ENCODE data around the gene TMEM98. TPM values are rescaled to one million over a fixed set of nuclear protein-coding genes. Genes with fewer than 3 reads are reported as not detected.

TMEM98 gene
- total and polyA plus RNA-seq, 2 of the 8 experiments (the other 6 are each of a cell fraction or from before 2014, with no cell fraction given) = 86.1 to 232 TPM

- CTCF ChIA-PET (ENCODE audit: partially characterized antibody) = interaction anchor here (1.0 to 1.2 kb wide), 2 partner anchors 8 to 13 kb away, joined by 3 read pairs; no protein-coding TSS in a partner anchor
Measured at GRCh38 chr17:32949181-32949580, 21.2 kb downstream of the TMEM98 start.

More at GRCh38 chr17:32949181-32949580, 21.2 kb downstream of the TMEM98 start:
- no peak overlapping the region for H2BK120ac ChIP-seq (replicated peaks; ENCODE audit: low read depth, low read length)
- H3K79me2 ChIP-seq (ENCODE audit: control insufficient read depth in 1 of 2, insufficient read depth in 2 of 2, low read length in 2 of 2) = no peaks in the 10 kb centered on the region
- no peaks in the 10 kb centered on the region for H3K79me1 ChIP-seq (ENCODE audit: low read depth, low read length)
- no peaks in the 10 kb centered on the region for H4K20me1 ChIP-seq (replicated peaks in 1 of 2; ENCODE audit: control insufficient read depth in 1 of 2, insufficient read depth in 2 of 2, low read length in 2 of 2)
- no peak overlapping the region for H2BK20ac ChIP-seq (ENCODE audit: low read length)
- no peaks in the 10 kb centered on the region; a peak in 1 of 7 replicates for H3K27me3 ChIP-seq (replicated peaks in 1 of 4; ENCODE audit: control insufficient read depth in 3 of 4, extremely low read depth in 1 of 4, insufficient read depth in 3 of 4, low read length in 3 of 4)
- no peak overlapping the region for H2AFZ ChIP-seq (ENCODE audit: low read length)
- H3K4ac ChIP-seq (replicated peaks; ENCODE audit: insufficient read length, low read depth, low read length) = no peak overlapping the region
- H4K91ac ChIP-seq (replicated peaks; ENCODE audit: insufficient read length, low read length) = no peak overlapping the region
- TF ChIP-seq HDAC6 (IDR thresholded peaks at IDR 0.05; ENCODE audit: low read depth, low read length) (no peak), SIN3A (conservative IDR thresholded peaks at IDR 0.05 in 1 of 2, IDR thresholded peaks at IDR 0.05 in 1 of 2; ENCODE audit: low read depth in 1 of 2, low read length in 2 of 2) (no peak), KDM1A (IDR thresholded peaks at IDR 0.05; ENCODE audit: borderline replicate concordance, low read length) (no peak), EGR1 (IDR thresholded peaks at IDR 0.05; ENCODE audit: borderline replicate concordance, low read depth, low read length) (no peak), TAF7 (optimal IDR thresholded peaks at IDR 0.05; ENCODE audit: borderline replicate concordance, low read depth, low read length) (no peak), KDM5A (IDR thresholded peaks at IDR 0.05; ENCODE audit: low read length) (no peak), SUZ12 (IDR thresholded peaks at IDR 0.05; ENCODE audit: low read length) (no peak), CBX5 (IDR thresholded peaks at IDR 0.05; ENCODE audit: low read depth, low read length) (no peak), SP2 (IDR thresholded peaks at IDR 0.05; ENCODE audit: low read length) (no peak), JUND (IDR thresholded peaks at IDR 0.05; ENCODE audit: low read length) (no peak)
- no peak overlapping the region for H3K18ac ChIP-seq (ENCODE audit: extremely low read depth, low read length)
- no peak overlapping the region for H3K4me2 ChIP-seq (ENCODE audit: insufficient read depth in 1 of 2, low read depth in 2 of 2, low read length in 2 of 2)
- DNase-seq (ENCODE audit: low read depth in 1 of 2, low spot score in 2 of 2) (no peak), FAIRE-seq (no peak)
- WGBS, 2 experiments (ENCODE audit: extremely low coverage in 1 of 2, insufficient coverage in 1 of 2, insufficient read length in 1 of 2, insufficient replicate concordance in 2 of 2, low coverage in 1 of 2, low lambda C conversion rate in 2 of 2, missing lambda C conversion rate in 1 of 2) = 94% methylated on average over 7 of the region's 7 CpGs; no CpG with 5 or more reads in 1 of the 2 experiments
- H2BK12ac ChIP-seq (ENCODE audit: low read depth, low read length) = no peak overlapping the region
- H3K56ac ChIP-seq (replicated peaks; ENCODE audit: insufficient read length, low read depth, low read length) = no peak overlapping the region
- H4K8ac ChIP-seq (ENCODE audit: extremely low read depth, insufficient read depth, low read length) = no peak overlapping the region
- no peaks in the 10 kb centered on the region for H3K9me3 ChIP-seq (ENCODE audit: insufficient read depth in 2 of 2, low read depth in 1 of 2, low read length in 1 of 2)
- POLR2A ChIA-PET (ENCODE audit: partially characterized antibody) = interaction anchor here (2.0 kb wide), 1 partner anchor 13 kb away, joined by 5 read pairs; no protein-coding TSS in a partner anchor
- H3K4me1 ChIP-seq (replicated peaks in 1 of 4; ENCODE audit: control insufficient read depth in 3 of 4, insufficient read depth in 4 of 4, low read length in 3 of 4) = no peaks in the 10 kb centered on the region
- H4K5ac ChIP-seq (ENCODE audit: insufficient read length, low read depth, low read length) = no peak overlapping the region
- H2BK5ac ChIP-seq (ENCODE audit: low read depth, low read length) = no peak overlapping the region
- no peak overlapping the region for H3K9ac ChIP-seq (replicated peaks in 1 of 4; ENCODE audit: extremely low read depth in 1 of 4, low read depth in 3 of 4, low read length in 3 of 4)
- no peak overlapping the region for H3K4me3 ChIP-seq (ENCODE audit: extremely low read depth in 1 of 4, insufficient read depth in 2 of 4, low read depth in 3 of 4, low read length in 4 of 4)
- H2BK15ac ChIP-seq (ENCODE audit: low read length) = no peak overlapping the region
- no peak overlapping the region for H3K23ac ChIP-seq (ENCODE audit: insufficient read length)
- H3K14ac ChIP-seq (ENCODE audit: insufficient read length) = no peak overlapping the region
- H3K36me3 ChIP-seq (ENCODE audit: control insufficient read depth in 2 of 4, insufficient read depth in 4 of 4, low read length in 3 of 4) = no peaks in the 10 kb centered on the region
- H2AK5ac ChIP-seq (ENCODE audit: low read depth, low read length) = no peak overlapping the region
- H3K23me2 ChIP-seq (ENCODE audit: low read depth, low read length) = no peaks in the 10 kb centered on the region
- H3K27ac ChIP-seq (ENCODE audit: low read depth, low read length) = no peak overlapping the region
